ENCODE results near the gene RHBDF1.
"Not testable (repeated sequence)": the region's sequence is repeated elsewhere in the genome, so short reads cannot be mapped to it uniquely, and the experiment has no call there.

The RHBDF1 gene

GRCh38 chr16:36336-36984 is 36.0 kb downstream of the RHBDF1 start:
- DNase-seq (ENCODE audit: low read depth in 3 of 3): no peak

DNA sequence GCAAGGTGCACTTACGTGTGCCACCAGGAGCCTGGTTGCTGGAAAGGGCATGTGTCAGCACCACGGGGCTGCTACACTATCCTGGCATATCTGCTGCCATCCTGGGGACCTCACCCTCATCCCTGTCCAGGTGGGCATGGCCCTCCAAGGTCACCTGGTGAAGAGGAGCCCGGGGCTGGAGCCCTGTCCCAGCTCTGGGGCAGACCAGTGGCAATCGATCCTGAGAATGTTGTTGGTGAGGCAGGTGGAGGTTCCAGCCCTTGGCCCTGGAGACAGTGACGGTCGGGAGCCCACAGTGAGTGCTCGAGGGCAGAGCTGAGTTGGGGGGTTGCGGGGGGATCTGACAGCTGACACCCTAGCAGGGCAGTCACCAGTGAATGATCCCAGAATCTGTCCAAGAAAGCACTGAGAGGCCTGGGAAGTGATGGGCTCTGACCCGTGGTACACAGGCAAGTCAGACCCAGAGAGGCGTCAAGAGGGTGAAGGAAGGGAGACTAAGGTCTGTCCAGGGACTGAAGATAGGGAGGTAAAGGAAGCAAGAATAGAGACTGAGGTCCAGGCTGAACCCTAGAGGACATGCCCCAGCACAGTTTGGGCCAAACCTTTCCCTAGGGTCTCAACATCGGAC is 36.6 kb downstream of the RHBDF1 start:
- DNase-seq (ENCODE audit: low read depth in 3 of 3): no peak

GRCh38 chr16:35011-35677 is 37.3 kb downstream of the RHBDF1 start:
- DNase-seq (ENCODE audit: low read depth in 3 of 3): no peak

- no peak for DNase-seq (ENCODE audit: low read depth in 3 of 3)
Measured at GRCh38 chr16:34648-34987, 37.8 kb downstream of the RHBDF1 start.

- DNase-seq (ENCODE audit: low read depth in 3 of 3): no peak
Measured at GRCh38 chr16:33877-34647, 38.4 kb downstream of the RHBDF1 start.

DNA sequence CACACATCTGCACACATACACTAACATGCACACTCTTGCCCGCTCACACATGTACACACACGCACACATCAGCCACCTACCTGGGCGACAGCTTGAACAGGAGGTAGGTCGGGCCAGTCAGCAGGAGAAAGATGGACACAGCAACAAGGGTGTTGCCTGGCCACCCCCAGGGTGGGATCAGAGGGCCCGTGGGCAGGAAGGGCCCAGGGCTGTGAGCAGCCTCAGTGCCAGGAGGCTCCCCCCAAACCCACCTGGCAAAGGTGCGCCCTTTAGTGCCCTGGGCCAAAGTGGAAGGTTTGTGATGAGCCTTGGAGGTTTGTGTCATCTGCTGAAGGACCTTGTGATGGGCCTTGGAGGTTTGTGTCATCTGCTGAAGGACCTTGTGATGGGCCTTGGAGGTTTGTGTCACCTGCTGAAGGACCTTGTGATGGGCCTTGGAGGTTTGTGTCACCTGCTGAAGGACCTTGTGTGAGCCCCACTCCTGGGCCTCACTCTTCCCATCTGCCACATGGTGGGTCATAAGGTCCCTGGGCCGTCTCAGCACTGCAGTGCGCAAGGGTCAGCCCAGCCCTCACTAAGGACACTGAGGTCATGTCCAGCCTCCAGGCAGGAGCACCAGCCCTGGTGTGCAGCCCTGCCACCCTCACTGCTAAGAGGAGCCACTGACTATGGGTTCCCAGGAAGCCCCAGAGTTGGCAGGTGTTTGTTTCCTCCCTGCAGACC is 39.1 kb downstream of the RHBDF1 start:
- DNase-seq (ENCODE audit: low read depth in 3 of 3): not testable (repeated sequence)

DNA sequence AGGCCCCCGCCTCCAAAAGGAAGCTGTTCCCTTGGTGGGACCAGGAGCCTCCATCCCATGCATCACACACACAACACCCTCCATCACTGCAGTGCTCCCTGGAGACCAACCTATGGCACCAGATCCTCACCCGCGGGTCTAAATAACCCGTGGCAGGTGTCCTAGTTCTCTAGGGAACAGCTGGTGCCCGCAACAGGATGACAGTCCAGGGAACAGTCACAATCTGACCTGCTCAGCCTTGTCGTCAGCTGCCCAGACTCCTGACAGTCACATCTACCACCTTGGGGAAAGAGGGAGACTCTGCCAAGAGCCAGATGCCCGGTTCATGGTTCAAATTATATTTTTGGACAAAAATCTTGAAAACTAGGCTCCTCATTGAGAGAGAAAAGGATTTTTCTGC is 41.8 kb downstream of the RHBDF1 start:
- not testable (repeated sequence) for DNase-seq (ENCODE audit: low read depth in 3 of 3)

- not testable (repeated sequence) for DNase-seq (ENCODE audit: low read depth in 3 of 3)
Measured at GRCh38 chr16:25926-26348, 46.5 kb downstream of the RHBDF1 start.

GRCh38 chr16:24151-24550 is 48.3 kb downstream of the RHBDF1 start:
- DNase-seq (ENCODE audit: low read depth in 3 of 3): not testable (repeated sequence)

- not testable (repeated sequence) for DNase-seq (ENCODE audit: low read depth in 3 of 3)
Measured at GRCh38 chr16:20886-21285, 51.5 kb downstream of the RHBDF1 start.

DNA sequence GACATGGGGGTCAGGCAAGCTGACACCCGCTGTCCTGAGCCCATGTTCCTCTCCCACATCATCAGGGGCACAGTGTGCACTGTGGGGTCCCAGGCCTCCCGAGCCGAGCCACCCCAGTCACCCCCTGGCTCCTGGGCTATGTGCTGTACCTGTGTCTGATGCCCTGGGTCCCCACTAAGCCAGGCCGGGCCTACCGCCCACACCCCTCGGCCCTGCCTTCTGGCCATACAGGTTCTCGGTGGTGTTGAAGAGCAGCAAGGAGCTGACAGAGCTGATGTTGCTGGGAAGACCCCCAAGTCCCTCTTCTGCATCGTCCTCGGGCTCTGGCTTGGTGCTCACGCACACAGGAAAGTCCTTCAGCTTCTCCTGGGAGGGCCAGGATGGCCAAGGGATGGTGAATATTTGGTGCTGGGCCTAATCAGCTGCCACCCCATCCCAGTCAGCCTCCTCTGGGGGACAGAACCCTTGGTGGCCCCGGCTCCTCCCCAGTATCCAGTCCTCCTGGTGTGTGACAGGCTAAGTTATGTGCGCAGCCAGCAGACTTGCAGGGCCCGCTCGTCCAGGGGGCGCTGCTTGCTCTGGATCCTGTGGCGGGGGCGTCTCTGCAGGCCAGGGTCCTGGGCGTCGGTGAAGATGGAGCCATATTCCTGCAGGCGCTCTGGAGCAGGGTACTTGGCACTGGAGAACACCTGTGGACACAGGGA is 55.2 kb downstream of the RHBDF1 start:
- DNase-seq (ENCODE audit: low read depth in 3 of 3): not testable (repeated sequence)

GRCh38 chr16:10772-11171 is 61.7 kb downstream of the RHBDF1 start:
- DNase-seq (ENCODE audit: low read depth in 3 of 3): peak; percentile 64 to 78 (median 78)

DNA sequence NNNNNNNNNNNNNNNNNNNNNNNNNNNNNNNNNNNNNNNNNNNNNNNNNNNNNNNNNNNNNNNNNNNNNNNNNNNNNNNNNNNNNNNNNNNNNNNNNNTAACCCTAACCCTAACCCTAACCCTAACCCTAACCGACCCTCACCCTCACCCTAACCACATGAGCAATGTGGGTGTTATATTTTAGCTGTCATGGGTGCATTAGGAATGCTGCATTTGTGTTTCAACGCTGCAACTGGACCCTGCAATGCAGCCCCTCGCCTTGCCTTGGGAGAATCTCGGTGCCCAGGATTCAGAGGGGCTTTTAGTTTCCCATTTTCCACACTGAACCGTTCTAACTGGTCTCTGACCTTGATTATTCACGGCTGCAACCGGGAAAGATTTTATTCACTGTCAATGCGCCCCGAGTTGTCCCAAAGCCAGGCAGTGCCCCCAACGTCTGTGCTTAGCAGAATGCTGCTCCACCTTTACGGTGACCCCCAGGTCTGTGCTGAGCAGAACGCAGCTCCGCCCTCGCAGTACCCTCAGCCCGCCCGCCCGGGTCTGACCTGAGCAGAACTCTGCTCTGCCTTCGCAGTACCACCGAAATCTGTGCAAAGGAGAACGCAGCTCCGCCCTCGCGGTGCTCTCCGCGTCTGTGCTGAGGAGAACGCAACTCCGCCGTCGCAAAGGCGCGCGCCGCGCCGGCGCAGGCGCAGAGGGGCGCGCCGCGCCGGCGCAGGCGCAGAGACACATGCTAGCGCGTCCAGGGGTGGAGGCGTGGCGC is 62.3 kb downstream of the RHBDF1 start:
- no peak for DNase-seq (ENCODE audit: low read depth in 3 of 3)

Data from stimulated activated CD4-positive, alpha-beta T cell treated with anti-CD3 and anti-CD28 coated beads, TNF-alpha, amount 100 ng/mL, for 4 hours (primary cell).